Measurements from ENCODE around the gene SSR1.

Gene SSR1

DNA sequence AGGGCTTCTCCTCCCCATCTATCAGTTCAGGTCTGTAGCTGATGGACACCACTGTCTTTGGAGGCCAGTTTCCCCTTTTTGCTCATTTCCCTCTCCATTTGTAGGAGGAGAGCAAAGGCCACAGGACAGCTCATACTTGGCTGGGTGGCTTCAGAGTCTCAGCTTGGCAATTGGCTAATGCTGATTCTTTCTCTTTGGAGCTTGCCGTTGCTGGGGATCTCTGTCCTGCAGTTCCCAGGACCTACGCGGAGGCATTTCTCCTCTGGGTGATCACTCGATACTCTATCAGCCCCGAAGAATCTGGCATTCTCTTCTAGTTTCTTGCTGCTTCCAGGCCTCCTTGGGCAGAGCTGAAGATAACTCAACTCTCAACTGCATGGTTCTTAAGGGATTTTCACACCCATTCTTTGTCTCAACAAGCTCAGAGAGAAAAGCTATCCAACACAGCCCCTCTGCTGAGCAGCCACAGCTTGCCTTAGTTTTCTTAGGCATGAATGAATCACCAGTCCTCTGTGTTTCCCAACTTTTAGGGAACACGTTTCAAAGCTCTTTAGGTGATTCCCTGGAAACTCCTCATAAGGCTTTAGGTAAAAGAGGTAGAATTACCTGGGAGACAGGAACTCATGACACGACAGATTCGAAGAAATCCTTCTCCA lies 19.2 kb upstream of the SSR1 start:
- no peak overlapping the region for H3K4me3 ChIP-seq (replicated peaks; ENCODE audit: insufficient read depth, low read length)
- H3K27me3 ChIP-seq (ENCODE audit: insufficient read depth, poor library complexity, severe bottlenecking): no peaks in the 10 kb centered on the region
- TF ChIP-seq GABPA (IDR thresholded peaks at IDR 0.05; ENCODE audit: low read depth): no peak
- TF ChIP-seq SPI1 (IDR thresholded peaks at IDR 0.05; ENCODE audit: borderline replicate concordance, low read depth): no peak
- no peak for TF ChIP-seq POLR2AphosphoS5 (IDR thresholded peaks at IDR 0.05; ENCODE audit: low read depth)
- TF ChIP-seq, protein P1, sequence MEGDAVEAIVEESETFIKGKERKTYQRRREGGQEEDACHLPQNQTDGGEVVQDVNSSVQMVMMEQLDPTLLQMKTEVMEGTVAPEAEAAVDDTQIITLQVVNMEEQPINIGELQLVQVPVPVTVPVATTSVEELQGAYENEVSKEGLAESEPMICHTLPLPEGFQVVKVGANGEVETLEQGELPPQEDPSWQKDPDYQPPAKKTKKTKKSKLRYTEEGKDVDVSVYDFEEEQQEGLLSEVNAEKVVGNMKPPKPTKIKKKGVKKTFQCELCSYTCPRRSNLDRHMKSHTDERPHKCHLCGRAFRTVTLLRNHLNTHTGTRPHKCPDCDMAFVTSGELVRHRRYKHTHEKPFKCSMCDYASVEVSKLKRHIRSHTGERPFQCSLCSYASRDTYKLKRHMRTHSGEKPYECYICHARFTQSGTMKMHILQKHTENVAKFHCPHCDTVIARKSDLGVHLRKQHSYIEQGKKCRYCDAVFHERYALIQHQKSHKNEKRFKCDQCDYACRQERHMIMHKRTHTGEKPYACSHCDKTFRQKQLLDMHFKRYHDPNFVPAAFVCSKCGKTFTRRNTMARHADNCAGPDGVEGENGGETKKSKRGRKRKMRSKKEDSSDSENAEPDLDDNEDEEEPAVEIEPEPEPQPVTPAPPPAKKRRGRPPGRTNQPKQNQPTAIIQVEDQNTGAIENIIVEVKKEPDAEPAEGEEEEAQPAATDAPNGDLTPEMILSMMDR (IDR thresholded peaks at IDR 0.05; ENCODE audit: insufficient read depth, low read length): no peak
- TF ChIP-seq, protein P2, sequence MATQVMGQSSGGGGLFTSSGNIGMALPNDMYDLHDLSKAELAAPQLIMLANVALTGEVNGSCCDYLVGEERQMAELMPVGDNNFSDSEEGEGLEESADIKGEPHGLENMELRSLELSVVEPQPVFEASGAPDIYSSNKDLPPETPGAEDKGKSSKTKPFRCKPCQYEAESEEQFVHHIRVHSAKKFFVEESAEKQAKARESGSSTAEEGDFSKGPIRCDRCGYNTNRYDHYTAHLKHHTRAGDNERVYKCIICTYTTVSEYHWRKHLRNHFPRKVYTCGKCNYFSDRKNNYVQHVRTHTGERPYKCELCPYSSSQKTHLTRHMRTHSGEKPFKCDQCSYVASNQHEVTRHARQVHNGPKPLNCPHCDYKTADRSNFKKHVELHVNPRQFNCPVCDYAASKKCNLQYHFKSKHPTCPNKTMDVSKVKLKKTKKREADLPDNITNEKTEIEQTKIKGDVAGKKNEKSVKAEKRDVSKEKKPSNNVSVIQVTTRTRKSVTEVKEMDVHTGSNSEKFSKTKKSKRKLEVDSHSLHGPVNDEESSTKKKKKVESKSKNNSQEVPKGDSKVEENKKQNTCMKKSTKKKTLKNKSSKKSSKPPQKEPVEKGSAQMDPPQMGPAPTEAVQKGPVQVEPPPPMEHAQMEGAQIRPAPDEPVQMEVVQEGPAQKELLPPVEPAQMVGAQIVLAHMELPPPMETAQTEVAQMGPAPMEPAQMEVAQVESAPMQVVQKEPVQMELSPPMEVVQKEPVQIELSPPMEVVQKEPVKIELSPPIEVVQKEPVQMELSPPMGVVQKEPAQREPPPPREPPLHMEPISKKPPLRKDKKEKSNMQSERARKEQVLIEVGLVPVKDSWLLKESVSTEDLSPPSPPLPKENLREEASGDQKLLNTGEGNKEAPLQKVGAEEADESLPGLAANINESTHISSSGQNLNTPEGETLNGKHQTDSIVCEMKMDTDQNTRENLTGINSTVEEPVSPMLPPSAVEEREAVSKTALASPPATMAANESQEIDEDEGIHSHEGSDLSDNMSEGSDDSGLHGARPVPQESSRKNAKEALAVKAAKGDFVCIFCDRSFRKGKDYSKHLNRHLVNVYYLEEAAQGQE (IDR thresholded peaks at IDR 0.05; ENCODE audit: insufficient replicate concordance, low read depth): no peak
- no peak for DNase-seq (ENCODE audit: low read depth in 1 of 2, low spot score in 1 of 2)
- no peak overlapping the region for H3K27ac ChIP-seq (replicated peaks)

DNA sequence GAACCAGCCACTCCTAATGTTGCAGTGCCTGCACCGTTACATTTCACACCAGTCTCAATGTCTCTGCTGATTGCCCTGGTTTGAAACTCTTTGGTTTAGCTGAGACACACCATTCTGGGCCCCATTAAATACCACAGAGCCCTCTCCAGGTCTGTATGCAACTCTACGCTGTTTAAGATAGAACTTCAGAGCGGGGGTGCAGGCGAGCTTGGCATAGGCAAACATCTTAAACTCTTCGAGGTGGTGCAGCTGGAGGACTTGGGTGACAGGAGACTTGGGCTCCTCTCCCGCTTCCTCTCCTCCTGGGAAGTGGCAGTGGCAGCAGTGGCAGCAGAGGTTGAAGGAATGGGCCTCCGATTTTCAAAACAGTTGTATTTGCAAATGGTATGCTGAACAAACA lies 18.5 kb upstream of the SSR1 start:
- no peaks in the 10 kb centered on the region for H3K27me3 ChIP-seq (ENCODE audit: insufficient read depth, poor library complexity, severe bottlenecking)
- H3K4me3 ChIP-seq (replicated peaks; ENCODE audit: insufficient read depth, low read length): no peak overlapping the region
- H3K27ac ChIP-seq (replicated peaks): no peak overlapping the region
- no peak for TF ChIP-seq GABPA (IDR thresholded peaks at IDR 0.05; ENCODE audit: low read depth)
- TF ChIP-seq POLR2AphosphoS5 (IDR thresholded peaks at IDR 0.05; ENCODE audit: low read depth): no peak
- TF ChIP-seq, protein P2 (IDR thresholded peaks at IDR 0.05; ENCODE audit: insufficient replicate concordance, low read depth): no peak
- no peak for TF ChIP-seq SPI1 (IDR thresholded peaks at IDR 0.05; ENCODE audit: borderline replicate concordance, low read depth)
- TF ChIP-seq, protein P1 (IDR thresholded peaks at IDR 0.05; ENCODE audit: insufficient read depth, low read length): no peak
- DNase-seq (ENCODE audit: low read depth in 1 of 2, low spot score in 1 of 2): no peak

DNA sequence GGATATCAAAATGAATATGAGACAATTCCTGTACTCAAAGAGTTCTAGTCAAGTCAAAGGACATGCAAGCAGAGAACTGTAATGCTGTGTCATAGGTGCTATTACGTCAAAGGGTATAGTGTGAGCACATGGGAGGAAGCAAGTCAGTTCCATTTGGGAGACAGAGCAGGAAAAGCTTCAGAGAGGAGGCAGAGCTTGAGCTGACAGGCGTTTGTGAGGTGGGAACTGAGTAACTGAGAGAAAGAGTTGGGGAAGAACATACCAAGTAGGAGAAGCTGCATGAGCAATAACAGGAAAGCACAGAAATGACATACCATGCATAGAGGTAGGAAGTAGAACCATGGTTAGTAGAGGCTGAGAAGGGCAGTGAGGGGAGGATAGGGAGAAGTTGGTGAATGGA lies 15.2 kb upstream of the SSR1 start:
- Histone ChIP-seq H3K27me3 (ENCODE audit: insufficient read depth, poor library complexity, severe bottlenecking) (no peaks in the 10 kb centered on the region), H3K27ac (replicated peaks) (no peak overlapping the region), H3K4me3 (replicated peaks; ENCODE audit: insufficient read depth, low read length) (no peak overlapping the region)
- peak in 1 of 2 experiments; percentile 37 for DNase-seq (ENCODE audit: low read depth in 1 of 2, low spot score in 1 of 2)
- TF ChIP-seq, protein P2 (IDR thresholded peaks at IDR 0.05; ENCODE audit: insufficient replicate concordance, low read depth): no peak
- no peak for TF ChIP-seq POLR2AphosphoS5 (IDR thresholded peaks at IDR 0.05; ENCODE audit: low read depth)
- no peak for TF ChIP-seq SPI1 (IDR thresholded peaks at IDR 0.05; ENCODE audit: borderline replicate concordance, low read depth)
- TF ChIP-seq, protein P1 (IDR thresholded peaks at IDR 0.05; ENCODE audit: insufficient read depth, low read length): no peak
- no peak for TF ChIP-seq GABPA (IDR thresholded peaks at IDR 0.05; ENCODE audit: low read depth)

Data from HL-60 (cell line).